Transverse colon (tissue), 4 donors: ENCODE measurements around the gene PMM1.

ENCODE experiments used
- CTCF ChIP-seq, 5 experiments: fragments of 200-600 bp in 3 of 5; fragments of 450-650 bp in 2 of 5; sonication (generic) in 3 of 5; IDR thresholded peaks; 1 replicate in 2 of 5; 2 replicates in 3 of 5; pipeline ENCODE4 v1.5.1; 2016 to 2017; ENCODE audit warnings: antibody characterized with exemption in 5 of 5, inconsistent platforms in 3 of 5, mild to moderate bottlenecking in 2 of 5, moderate library complexity in 1 of 5
- POLR2A ChIP-seq: fragments of 450-650 bp; IDR thresholded peaks from one replicate; pipeline ENCODE4 v1.6.1; 2016; ENCODE audit warnings: antibody characterized with exemption, mild to moderate bottlenecking, moderate library complexity
- POLR2AphosphoS5 ChIP-seq, 3 donors: sonication (generic); formaldehyde crosslinking; IDR thresholded peaks; one replicate each; pipeline ENCODE4 v1.6.1; 2016; ENCODE audit warnings: antibody characterized with exemption in 3 of 3

DNA sequence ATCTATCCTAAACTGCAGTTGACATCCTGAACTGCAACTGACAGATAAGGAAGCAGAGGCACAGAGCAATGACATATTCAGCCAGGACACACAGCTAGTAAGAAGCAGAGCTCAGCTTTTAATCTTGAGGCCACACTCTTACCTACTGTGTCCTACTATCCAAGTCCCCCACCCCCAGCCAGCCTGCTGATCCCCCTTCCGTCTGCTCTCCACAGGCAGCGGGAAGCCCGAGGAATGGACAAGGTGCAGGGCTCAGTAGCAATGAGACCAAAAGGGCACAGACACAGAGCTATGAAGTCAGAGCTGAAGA, 49.7 kb downstream of the PMM1 start:
- TF ChIP-seq POLR2A (no peak), CTCF (IDR thresholded peaks at IDR 0.05) (no peak), POLR2AphosphoS5 (IDR thresholded peaks at IDR 0.05) (no peak)
